IMR-90 (cell line): Measurements from ENCODE around the gene SPATA21.
"Not testable (repeated sequence)": the region's sequence is repeated elsewhere in the genome, so short reads cannot be mapped to it uniquely, and the experiment has no call there.

Experiments used
- BHLHE40 ChIP-seq: fragments of 150-350 bp; IDR thresholded peaks from 2 replicates; pipeline ENCODE4 v1.6.1; 2016; ENCODE audit warnings: mild to moderate bottlenecking, low read depth, low read length
- MAFK ChIP-seq: IDR thresholded peaks from 2 replicates; pipeline ENCODE4 v1.6.1; 2012; ENCODE audit warnings: low read depth, low read length, improper control_type of control experiment
- POLR2A ChIP-seq: IDR thresholded peaks from 2 replicates; pipeline ENCODE4 v1.6.1; 2012; ENCODE audit warnings: mild to moderate bottlenecking, low read depth, low read length
- RAD21 ChIP-seq: IDR thresholded peaks from 2 replicates; pipeline ENCODE4 v1.6.1; 2012; ENCODE audit warnings: low read length, improper control_type of control experiment
- TF ChIP-seq, protein P1 (sequence below): fragments of 150-350 bp; IDR thresholded peaks from 2 replicates; pipeline ENCODE4 v1.6.1; 2016; ENCODE audit warnings: low read depth, mild to moderate bottlenecking, low read length, moderate library complexity, borderline replicate concordance
- TF ChIP-seq, protein P2 (sequence below): conservative IDR thresholded peaks from 2 replicates; pipeline ENCODE4 v1.5.1; 2012; ENCODE audit warnings: mild to moderate bottlenecking, low read depth, low read length, improper control_type of control experiment

DNA sequence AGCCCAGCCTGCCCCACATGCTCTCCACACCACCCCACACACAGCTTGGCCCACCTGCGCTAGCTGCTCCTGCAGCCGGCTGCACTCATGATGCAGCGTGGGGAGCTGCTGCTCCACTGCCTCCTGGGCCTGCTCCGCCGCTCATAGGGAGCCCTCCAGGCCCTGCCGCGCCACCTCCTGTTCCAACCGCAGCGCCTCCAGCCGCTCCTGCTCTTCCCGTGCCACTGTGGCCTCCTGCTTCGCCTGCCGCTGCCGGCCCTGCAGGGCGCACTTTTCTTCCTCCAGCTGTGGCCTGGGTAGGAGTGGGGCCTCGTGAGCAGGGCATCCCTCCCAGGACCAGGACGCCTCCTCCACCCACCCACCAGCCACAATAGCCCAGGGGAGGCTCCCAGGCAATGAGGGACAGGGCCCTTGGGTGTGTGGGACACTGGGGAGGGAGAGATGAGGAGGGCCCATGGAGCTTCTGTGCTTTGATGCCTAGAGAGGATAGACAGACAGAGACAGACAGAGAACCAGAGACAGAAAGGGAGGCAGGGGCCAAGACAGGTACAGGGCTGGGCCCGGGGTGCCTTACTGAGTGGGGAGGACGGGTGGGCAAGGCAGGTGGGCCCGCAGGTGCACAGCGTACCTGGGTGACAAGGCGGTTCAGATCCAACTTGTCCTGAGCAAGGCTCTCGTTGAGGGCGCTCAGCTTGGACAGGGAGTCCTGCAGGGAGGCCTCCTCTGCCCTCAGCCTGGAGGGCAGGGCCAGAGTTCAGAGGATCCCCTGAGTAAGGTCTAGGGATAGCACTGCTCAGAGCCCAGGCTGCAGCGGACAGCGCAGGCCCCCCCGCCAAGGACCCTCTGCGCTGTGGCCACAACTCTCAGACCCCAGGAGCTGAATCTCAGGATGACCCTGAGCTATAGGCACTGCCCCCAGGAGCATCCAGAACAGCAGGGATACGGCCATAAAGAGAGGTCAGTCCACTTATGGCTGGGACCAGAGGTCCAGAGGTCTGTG, 38.8 kb upstream of the SPATA21 start:
- TF ChIP-seq RAD21, MAFK, POLR2A, BHLHE40: not testable (repeated sequence)
- TF ChIP-seq, protein P1, sequence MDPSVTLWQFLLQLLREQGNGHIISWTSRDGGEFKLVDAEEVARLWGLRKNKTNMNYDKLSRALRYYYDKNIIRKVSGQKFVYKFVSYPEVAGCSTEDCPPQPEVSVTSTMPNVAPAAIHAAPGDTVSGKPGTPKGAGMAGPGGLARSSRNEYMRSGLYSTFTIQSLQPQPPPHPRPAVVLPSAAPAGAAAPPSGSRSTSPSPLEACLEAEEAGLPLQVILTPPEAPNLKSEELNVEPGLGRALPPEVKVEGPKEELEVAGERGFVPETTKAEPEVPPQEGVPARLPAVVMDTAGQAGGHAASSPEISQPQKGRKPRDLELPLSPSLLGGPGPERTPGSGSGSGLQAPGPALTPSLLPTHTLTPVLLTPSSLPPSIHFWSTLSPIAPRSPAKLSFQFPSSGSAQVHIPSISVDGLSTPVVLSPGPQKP = not testable (repeated sequence)
- TF ChIP-seq, protein P2, sequence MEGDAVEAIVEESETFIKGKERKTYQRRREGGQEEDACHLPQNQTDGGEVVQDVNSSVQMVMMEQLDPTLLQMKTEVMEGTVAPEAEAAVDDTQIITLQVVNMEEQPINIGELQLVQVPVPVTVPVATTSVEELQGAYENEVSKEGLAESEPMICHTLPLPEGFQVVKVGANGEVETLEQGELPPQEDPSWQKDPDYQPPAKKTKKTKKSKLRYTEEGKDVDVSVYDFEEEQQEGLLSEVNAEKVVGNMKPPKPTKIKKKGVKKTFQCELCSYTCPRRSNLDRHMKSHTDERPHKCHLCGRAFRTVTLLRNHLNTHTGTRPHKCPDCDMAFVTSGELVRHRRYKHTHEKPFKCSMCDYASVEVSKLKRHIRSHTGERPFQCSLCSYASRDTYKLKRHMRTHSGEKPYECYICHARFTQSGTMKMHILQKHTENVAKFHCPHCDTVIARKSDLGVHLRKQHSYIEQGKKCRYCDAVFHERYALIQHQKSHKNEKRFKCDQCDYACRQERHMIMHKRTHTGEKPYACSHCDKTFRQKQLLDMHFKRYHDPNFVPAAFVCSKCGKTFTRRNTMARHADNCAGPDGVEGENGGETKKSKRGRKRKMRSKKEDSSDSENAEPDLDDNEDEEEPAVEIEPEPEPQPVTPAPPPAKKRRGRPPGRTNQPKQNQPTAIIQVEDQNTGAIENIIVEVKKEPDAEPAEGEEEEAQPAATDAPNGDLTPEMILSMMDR = not testable (repeated sequence)
